Measurements from ENCODE around the gene ZNF408. TPM values are rescaled to one million over a fixed set of nuclear protein-coding genes. Genes with fewer than 3 reads are reported as not detected.

ZNF408 gene
- total RNA-seq (2014; rRNA removed; shearing (Covaris generic)) = 10.8 and 21.3 TPM in 2 replicates

DNA sequence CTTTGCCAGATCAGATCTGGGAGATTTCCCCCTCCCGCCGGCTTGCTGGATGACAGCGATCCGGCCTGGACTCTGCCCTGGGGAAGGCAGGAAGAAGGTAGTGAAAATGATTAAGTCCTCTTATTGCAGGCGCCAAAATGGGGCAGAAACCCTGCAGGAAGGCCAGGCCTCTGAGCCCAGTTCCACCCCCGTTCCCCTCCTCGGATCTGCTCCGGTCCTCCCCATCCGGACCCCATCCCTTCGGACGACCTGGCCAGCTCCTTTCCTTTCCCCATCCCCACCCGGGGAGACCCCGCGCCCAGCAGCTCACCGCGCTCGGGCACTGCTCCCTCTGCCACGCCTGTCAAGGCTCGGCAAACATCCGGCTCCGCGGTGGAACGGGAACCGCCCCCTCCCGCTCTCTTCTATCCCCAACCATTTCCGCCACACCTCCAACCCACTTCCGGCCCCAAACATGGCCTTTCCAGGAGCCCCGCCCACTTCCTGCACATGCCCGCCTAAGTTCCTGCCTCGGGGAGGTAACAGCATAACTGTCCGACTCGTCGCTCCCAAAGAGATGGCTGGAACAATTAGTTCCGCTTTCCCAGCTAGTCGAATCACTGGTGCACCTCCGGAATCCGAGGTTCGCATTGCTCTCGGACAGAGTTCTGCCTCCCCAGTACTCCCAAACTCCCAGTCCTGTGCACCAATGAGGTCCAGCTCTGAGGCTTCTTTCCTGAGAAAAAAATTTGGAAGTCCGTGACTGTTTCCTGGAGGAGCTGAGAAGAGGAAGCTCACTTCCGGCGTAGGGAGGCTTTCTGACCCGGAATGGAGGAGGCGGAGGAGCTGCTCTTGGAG is at the start of gene ZNF408, which contains the start of gene ARHGAP1:
Gene ZNF408, plus strand, starts transcription at position 791 of the 837 bp plus-strand sequence. Its CDS starts 17 bp downstream, at position 808.
Gene ARHGAP1, minus strand, starts transcription at position 379 of the 837 bp plus-strand sequence. CDS start 4,512 bp downstream, outside the sequence.
- Histone ChIP-seq H3K27ac (peak within 1 kb of the TSS; percentile 89), H3K4me3 (peak within 1 kb of the TSS; percentile 58), H3K4me1 (replicated peaks) (no peaks in the 10 kb centered on the region; the same call in 1 of the 2 replicates), H3K27me3 (replicated peaks) (no peaks in the 10 kb centered on the region), H3K36me3 (peaks cover 60% of the 10 kb centered on the region), H3K9me3 (replicated peaks) (no peaks in the 10 kb centered on the region)
- peak; percentile 99 for DNase-seq (ENCODE audit: low read depth in 1 of 2, low spot score in 2 of 2)

- H3K27me3 ChIP-seq (replicated peaks) = no peaks in the 10 kb centered on the region
- no peak overlapping the region for H3K27ac ChIP-seq
- H3K4me1 ChIP-seq (replicated peaks) = no peaks in the 10 kb centered on the region
- H3K4me3 ChIP-seq = no peak overlapping the region
- H3K36me3 ChIP-seq = peaks cover 51% of the 10 kb centered on the region
- no peak for DNase-seq (ENCODE audit: low read depth in 1 of 2, low spot score in 2 of 2)
- no peaks in the 10 kb centered on the region for H3K9me3 ChIP-seq (replicated peaks)
Observed at GRCh38 chr11:46655631-46656030, 45.2 kb upstream of the ZNF408 start.

- Histone ChIP-seq H3K27me3 (replicated peaks) (no peaks in the 10 kb centered on the region), H3K4me1 (replicated peaks) (no peaks in the 10 kb centered on the region), H3K4me3 (no peak overlapping the region), H3K36me3 (peaks cover 40% of the 10 kb centered on the region), H3K27ac (no peak overlapping the region), H3K9me3 (replicated peaks) (no peaks in the 10 kb centered on the region)
- no peak for DNase-seq (ENCODE audit: low read depth in 1 of 2, low spot score in 2 of 2)
Observed at GRCh38 chr11:46657186-46657585, 43.6 kb upstream of the ZNF408 start.

DNA sequence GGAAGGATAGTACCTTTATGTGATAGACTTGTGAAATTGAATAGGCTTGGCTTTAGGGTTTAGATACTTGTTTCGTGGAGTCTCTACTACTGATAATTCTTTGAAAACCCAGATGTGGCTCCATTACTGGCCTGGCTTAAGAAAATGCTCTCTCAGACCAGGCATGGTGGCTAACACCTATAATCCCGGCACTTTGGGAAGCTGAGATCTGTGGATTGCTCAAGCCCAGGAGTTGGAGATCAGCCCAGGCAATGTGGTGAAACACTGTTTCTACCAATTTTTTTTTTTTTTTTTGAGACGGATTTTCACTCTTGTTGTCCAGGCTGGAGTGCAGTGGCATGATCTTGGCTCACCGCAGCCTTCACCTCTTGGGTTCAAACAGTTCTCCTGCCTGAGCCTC is 42.6 kb upstream of the ZNF408 start:
- Histone ChIP-seq H3K27ac (no peak overlapping the region), H3K9me3 (replicated peaks) (no peaks in the 10 kb centered on the region), H3K36me3 (peaks cover 45% of the 10 kb centered on the region), H3K4me3 (no peak overlapping the region), H3K4me1 (replicated peaks) (no peaks in the 10 kb centered on the region), H3K27me3 (replicated peaks) (no peaks in the 10 kb centered on the region)
- no peak for DNase-seq (ENCODE audit: low read depth in 1 of 2, low spot score in 2 of 2)

DNA sequence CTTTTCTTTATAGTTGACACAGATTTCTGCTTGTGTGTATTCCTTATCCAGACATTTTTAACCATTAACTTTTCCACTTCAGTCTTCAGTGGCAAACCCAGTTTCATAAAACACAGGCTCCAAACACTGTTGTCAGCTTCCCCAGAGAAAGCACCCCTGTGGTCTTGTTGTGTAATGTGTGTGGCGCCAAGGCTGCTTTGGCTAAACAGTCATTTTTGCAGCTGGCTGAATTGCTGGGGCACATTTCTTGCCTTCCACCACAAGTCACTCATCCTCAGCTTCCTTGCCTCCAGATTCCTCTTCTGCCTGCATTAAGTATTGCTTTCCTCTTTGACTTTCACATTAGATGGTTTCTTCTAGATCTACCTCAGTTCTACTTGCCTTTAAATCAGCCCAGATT is 40.9 kb upstream of the ZNF408 start:
- H3K4me3 ChIP-seq = no peak overlapping the region
- peaks cover 35% of the 10 kb centered on the region for H3K36me3 ChIP-seq
- H3K27me3 ChIP-seq (replicated peaks) = no peaks in the 10 kb centered on the region
- no peaks in the 10 kb centered on the region for H3K4me1 ChIP-seq (replicated peaks)
- DNase-seq (ENCODE audit: low read depth in 1 of 2, low spot score in 2 of 2) = no peak
- no peaks in the 10 kb centered on the region for H3K9me3 ChIP-seq (replicated peaks)
- H3K27ac ChIP-seq = no peak overlapping the region

DNA sequence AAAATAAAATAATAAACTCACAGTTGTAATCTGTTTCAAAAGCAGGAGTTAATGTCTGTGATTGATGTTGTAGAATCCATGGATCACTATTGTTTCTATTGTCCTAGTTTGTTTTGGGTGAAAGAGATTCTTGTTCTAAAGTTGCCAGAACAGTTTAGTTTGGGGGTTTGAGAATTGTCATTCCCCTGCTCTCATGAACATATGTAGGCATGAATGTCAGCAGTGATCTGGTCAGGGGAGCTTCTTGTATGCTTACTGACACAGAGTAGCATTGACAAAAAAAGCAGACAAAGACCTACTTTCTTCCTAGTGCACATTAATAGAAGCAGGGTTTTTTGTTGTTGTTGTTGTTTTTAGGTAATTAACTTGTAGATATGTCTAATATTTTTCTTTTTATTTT is 39.0 kb upstream of the ZNF408 start:
- Histone ChIP-seq H3K4me1 (replicated peaks) (no peaks in the 10 kb centered on the region), H3K36me3 (peaks cover 31% of the 10 kb centered on the region), H3K9me3 (replicated peaks) (no peaks in the 10 kb centered on the region), H3K27ac (no peak overlapping the region), H3K27me3 (replicated peaks) (no peaks in the 10 kb centered on the region), H3K4me3 (no peak overlapping the region)
- no peak for DNase-seq (ENCODE audit: low read depth in 1 of 2, low spot score in 2 of 2)

DNA sequence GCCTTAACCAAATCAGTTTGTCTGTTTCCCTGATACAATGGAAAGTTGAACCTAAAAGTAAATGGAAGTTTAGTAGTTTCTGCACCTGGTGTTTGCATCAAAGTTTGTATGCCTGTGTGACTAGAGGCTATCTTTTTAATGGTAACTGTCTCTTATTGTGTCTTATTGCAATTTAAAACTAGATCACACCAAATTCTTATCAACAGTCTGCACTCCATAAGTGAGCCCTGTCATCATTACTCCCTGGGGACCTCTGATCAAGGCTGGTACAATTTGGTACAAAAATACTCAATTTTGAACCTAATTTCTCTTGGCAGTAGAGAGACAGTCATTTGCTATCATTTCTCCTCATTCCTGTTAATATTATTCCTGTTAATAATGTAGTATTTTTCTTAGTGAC is 38.5 kb upstream of the ZNF408 start:
- DNase-seq (ENCODE audit: low read depth in 1 of 2, low spot score in 2 of 2) = no peak
- Histone ChIP-seq H3K27me3 (replicated peaks) (no peaks in the 10 kb centered on the region), H3K4me3 (no peak overlapping the region), H3K4me1 (replicated peaks) (no peaks in the 10 kb centered on the region), H3K27ac (no peak overlapping the region), H3K9me3 (replicated peaks) (no peaks in the 10 kb centered on the region), H3K36me3 (peaks cover 27% of the 10 kb centered on the region)

- Histone ChIP-seq H3K4me3 (no peak overlapping the region), H3K27me3 (replicated peaks) (no peaks in the 10 kb centered on the region), H3K9me3 (replicated peaks) (no peaks in the 10 kb centered on the region), H3K27ac (no peak overlapping the region), H3K4me1 (replicated peaks) (no peaks in the 10 kb centered on the region), H3K36me3 (peaks cover 25% of the 10 kb centered on the region)
- DNase-seq (ENCODE audit: low read depth in 1 of 2, low spot score in 2 of 2) = no peak
Observed at GRCh38 chr11:46663277-46663940, 37.4 kb upstream of the ZNF408 start.

- no peak for DNase-seq (ENCODE audit: low read depth in 1 of 2, low spot score in 2 of 2)
- no peaks in the 10 kb centered on the region for H3K27me3 ChIP-seq (replicated peaks)
- H3K4me1 ChIP-seq (replicated peaks) = no peaks in the 10 kb centered on the region
- peaks cover 28% of the 10 kb centered on the region for H3K36me3 ChIP-seq
- H3K9me3 ChIP-seq (replicated peaks) = no peaks in the 10 kb centered on the region
- H3K27ac ChIP-seq = no peak overlapping the region
- H3K4me3 ChIP-seq = no peak overlapping the region
Observed at GRCh38 chr11:46664612-46665011, 36.2 kb upstream of the ZNF408 start.

GRCh38 chr11:46665356-46665755 is 35.5 kb upstream of the ZNF408 start:
- DNase-seq (ENCODE audit: low read depth in 1 of 2, low spot score in 2 of 2) = no peak
- Histone ChIP-seq H3K36me3 (peaks cover 33% of the 10 kb centered on the region), H3K4me1 (replicated peaks) (no peaks in the 10 kb centered on the region), H3K27ac (no peak overlapping the region), H3K4me3 (no peak overlapping the region), H3K27me3 (replicated peaks) (no peaks in the 10 kb centered on the region), H3K9me3 (replicated peaks) (no peaks in the 10 kb centered on the region)

GRCh38 chr11:46666516-46666915 is 34.3 kb upstream of the ZNF408 start:
- Histone ChIP-seq H3K4me3 (no peak overlapping the region), H3K36me3 (peaks cover 42% of the 10 kb centered on the region), H3K27ac (no peak overlapping the region), H3K27me3 (replicated peaks) (no peaks in the 10 kb centered on the region), H3K9me3 (replicated peaks) (no peaks in the 10 kb centered on the region), H3K4me1 (replicated peaks) (no peaks in the 10 kb centered on the region)
- no peak for DNase-seq (ENCODE audit: low read depth in 1 of 2, low spot score in 2 of 2)

GRCh38 chr11:46667043-46667481 is 33.8 kb upstream of the ZNF408 start:
- Histone ChIP-seq H3K4me1 (replicated peaks) (no peaks in the 10 kb centered on the region), H3K27me3 (replicated peaks) (no peaks in the 10 kb centered on the region), H3K27ac (no peak overlapping the region), H3K36me3 (peaks cover 44% of the 10 kb centered on the region), H3K4me3 (no peak overlapping the region), H3K9me3 (replicated peaks) (no peaks in the 10 kb centered on the region)
- no peak for DNase-seq (ENCODE audit: low read depth in 1 of 2, low spot score in 2 of 2)

DNA sequence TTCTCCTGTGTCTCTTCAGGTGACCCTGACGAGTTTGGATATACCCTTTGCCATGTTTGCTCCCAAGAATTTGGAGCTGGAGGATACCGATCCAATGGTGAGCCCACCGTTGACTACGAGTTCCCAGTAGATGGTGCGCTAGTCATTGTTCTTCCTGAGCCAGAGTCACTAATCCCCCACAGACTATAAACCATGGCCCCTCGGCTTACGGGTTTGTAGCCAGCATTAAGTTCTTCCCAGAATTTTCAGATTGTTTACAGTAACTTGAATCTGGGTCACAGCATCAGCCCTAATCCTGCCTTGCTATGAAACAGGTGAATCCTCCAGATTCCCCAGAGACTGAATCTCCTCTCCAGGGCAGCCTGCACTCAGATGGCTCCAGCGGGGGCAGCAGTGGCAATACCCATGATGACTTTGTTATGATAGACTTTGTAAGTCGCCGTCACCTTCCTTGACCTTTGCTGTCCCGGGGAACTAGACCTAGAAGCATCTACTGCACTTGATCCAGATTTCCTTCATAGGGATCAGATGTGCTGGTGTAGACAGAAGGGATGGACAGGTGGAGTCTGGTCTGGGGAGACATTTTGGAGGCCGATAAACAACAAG is 32.2 kb upstream of the ZNF408 start:
- no peaks in the 10 kb centered on the region for H3K9me3 ChIP-seq (replicated peaks)
- H3K4me3 ChIP-seq = no peak overlapping the region
- no peak overlapping the region for H3K27ac ChIP-seq
- peaks cover 50% of the 10 kb centered on the region for H3K36me3 ChIP-seq
- DNase-seq (ENCODE audit: low read depth in 1 of 2, low spot score in 2 of 2) = no peak
- H3K4me1 ChIP-seq (replicated peaks) = no peaks in the 10 kb centered on the region
- H3K27me3 ChIP-seq (replicated peaks) = no peaks in the 10 kb centered on the region

- peaks cover 53% of the 10 kb centered on the region for H3K36me3 ChIP-seq
- no peaks in the 10 kb centered on the region for H3K27me3 ChIP-seq (replicated peaks)
- no peaks in the 10 kb centered on the region for H3K9me3 ChIP-seq (replicated peaks)
- DNase-seq (ENCODE audit: low read depth in 1 of 2, low spot score in 2 of 2) = no peak
- H3K4me1 ChIP-seq (replicated peaks) = no peaks in the 10 kb centered on the region
- H3K27ac ChIP-seq = no peak overlapping the region
- no peak overlapping the region for H3K4me3 ChIP-seq
Observed at GRCh38 chr11:46669711-46670139, 31.1 kb upstream of the ZNF408 start.
